GM10266 (cell line): Measurements from ENCODE around the gene LYSMD1.

Source experiments
- DNase-seq: peaks from one replicate; pipeline ENCODE4 v3.0.0; 2012; ENCODE audit errors: extremely low spot score
- TF ChIP-seq, protein P1 (sequence below): IDR thresholded peaks from 2 replicates; pipeline ENCODE4 v1.5.1; 2012; ENCODE audit warnings: mild to moderate bottlenecking, low read depth; ENCODE audit not compliant: control insufficient read depth, insufficient read depth; ENCODE audit errors: missing control alignments

The LYSMD1 gene

DNA sequence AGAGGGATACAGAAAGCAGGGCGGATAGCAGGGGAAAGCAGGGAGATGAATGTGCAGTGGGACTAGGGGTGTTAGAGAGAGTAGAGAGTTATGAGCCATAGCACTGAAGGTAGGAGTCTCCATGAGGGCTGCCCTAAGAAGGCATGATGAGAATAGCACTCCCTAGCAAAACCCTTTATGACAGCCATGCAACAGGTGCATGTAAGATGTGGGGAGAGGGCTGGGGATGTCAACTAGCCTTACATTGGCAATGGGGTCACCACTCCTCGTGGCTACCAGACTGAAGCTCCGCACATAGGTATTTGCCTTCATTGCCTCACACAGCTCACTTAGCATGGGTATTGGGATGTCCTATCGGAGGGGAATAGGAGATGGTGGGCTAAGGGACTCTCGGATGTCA lies 5.5 kb upstream of the LYSMD1 start:
- TF ChIP-seq, protein P1, sequence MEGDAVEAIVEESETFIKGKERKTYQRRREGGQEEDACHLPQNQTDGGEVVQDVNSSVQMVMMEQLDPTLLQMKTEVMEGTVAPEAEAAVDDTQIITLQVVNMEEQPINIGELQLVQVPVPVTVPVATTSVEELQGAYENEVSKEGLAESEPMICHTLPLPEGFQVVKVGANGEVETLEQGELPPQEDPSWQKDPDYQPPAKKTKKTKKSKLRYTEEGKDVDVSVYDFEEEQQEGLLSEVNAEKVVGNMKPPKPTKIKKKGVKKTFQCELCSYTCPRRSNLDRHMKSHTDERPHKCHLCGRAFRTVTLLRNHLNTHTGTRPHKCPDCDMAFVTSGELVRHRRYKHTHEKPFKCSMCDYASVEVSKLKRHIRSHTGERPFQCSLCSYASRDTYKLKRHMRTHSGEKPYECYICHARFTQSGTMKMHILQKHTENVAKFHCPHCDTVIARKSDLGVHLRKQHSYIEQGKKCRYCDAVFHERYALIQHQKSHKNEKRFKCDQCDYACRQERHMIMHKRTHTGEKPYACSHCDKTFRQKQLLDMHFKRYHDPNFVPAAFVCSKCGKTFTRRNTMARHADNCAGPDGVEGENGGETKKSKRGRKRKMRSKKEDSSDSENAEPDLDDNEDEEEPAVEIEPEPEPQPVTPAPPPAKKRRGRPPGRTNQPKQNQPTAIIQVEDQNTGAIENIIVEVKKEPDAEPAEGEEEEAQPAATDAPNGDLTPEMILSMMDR, result no peak
- no peak for DNase-seq

DNA sequence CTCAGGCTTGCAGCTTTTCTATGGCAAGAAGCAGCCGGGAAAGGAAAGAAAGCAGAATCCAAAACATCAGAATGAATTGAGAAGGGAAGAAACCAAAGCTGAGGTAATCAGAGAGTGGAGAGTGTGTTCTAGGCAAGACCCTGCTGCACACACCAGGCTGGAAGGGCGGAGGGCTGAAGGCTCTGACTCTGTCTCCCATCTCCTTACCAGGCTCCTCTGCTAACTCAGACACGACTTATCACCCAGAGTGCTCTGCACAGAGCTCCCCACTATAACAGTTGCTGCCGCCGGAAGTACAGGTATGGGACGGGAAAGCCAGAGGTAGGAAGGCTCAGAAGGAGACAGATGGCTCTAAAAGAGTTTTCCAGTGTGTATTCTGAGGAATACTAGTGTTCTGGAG lies 1.4 kb upstream of the LYSMD1 start:
- DNase-seq, result no peak
- TF ChIP-seq, protein P1, result no peak

- TF ChIP-seq, protein P1, result no peak
- no peak for DNase-seq
Measured at GRCh38 chr1:151166505-151166956, 829 bp upstream of the LYSMD1 start.

DNA sequence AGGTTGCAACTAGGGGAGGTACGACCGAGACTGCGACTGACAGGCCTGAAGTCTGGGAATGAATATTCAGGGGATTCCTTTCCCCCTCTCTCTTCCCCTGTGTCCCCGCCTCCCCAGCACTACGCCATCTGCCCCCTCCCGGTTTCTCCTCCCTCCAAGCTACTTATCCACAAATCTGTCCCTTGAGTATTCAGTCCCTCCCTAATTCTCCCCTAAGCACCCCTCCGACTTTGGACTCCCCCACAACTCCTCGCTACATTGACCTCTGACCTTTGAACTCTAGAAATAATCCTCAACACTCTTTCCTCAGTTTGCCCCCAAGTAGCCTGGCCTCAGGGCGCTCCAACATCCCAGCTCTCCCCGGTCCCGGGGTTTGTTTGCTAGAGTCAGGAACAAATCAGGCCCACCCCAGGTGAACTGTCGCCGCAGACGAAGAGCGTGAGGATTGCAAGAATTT lies 393 bp downstream of the LYSMD1 start:
- TF ChIP-seq, protein P1, result no peak
- no peak for DNase-seq

DNA sequence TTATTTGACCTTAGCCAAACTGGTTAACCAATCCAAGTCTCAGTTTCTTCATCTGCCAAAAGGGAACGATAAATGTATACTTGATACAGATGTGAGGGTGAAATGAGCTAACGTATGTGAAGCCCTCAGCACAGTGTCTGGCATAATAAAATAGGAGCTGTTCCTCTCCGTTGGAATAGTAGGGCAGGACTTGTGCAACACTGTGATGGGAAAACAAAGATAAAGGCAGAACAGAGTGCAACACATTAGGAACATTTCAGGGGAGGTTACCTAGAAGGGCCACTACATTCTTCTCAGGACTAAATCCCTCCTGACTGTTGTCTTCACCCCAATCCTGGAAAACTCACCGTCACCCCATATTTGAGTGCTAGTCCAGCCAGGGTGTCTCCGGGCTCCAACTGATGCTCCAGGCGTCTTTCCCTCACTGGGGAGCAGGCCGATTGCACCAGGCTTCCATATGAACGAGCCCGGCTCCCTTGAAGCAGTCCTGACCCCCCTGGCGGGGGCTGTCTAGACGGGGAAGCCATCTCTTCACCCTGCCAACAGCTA lies 896 bp downstream of the LYSMD1 start:
- TF ChIP-seq, protein P1, result no peak
- DNase-seq, result no peak

- TF ChIP-seq, protein P1, result no peak
- DNase-seq, result no peak
Measured at GRCh38 chr1:151159373-151159772, 6.3 kb downstream of the LYSMD1 start.

- no peak for DNase-seq
- TF ChIP-seq, protein P1, result no peak
Measured at GRCh38 chr1:151158751-151159251, 6.9 kb downstream of the LYSMD1 start.
